Measurements from ENCODE around the gene BTBD2.
A peak's percentile ranks its signal among the peaks of the same experiment; 100 is the strongest.

The BTBD2 gene

GRCh38 chr19:2015608-2015950 is at the start of gene BTBD2:
Gene BTBD2, minus strand, starts transcription at chr19:2015714. Its CDS starts 11 bp downstream, at chr19:2015703.
- DNase-seq: peak; percentile 52

DNA sequence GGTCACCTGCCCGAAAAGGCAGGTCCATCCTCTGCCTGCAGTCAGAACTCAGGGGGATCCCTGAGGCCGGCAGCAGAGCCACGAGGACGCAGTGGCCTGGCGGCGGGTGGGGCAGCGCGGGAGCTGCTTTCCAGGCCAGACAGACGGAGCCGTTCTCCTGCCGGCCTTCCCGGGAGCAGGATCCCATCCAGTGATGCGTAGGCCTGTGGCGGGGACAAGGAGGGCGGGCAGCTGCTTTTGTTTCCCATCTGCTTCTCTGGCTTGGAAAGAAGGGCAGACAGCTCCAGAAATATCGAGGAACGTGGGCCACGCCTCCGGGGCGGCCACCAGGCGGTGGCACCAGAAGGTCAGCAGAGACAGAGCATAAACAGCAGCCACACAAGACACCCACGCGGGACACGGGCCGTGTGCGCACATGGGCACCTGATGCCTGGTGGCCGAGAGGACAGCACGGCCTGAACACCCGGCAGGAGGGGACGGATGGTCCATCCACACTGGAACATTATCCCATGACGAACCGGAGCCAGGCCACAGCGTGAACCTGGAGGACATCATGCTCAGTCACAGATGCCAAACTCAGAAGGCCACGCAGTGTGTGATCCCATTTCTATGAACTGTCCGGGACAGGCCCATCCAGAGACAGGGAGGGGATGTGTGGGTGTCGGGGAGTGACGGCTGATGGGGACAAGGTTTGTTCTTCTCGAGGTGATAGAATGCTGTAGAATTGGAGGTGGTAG is 49.4 kb upstream of the BTBD2 start:
- no peak for DNase-seq

GRCh38 chr19:2064395-2064787 is 48.9 kb upstream of the BTBD2 start:
- no peak for DNase-seq

- DNase-seq: no peak
Measured at GRCh38 chr19:2063824-2064223, 48.3 kb upstream of the BTBD2 start.

GRCh38 chr19:2062770-2063169 is 47.3 kb upstream of the BTBD2 start:
- no peak for DNase-seq

GRCh38 chr19:2062389-2062729 is 46.8 kb upstream of the BTBD2 start:
- DNase-seq: no peak

GRCh38 chr19:2061495-2062388 is 46.2 kb upstream of the BTBD2 start:
- DNase-seq: peak; percentile 99

GRCh38 chr19:2060884-2061494 is 45.5 kb upstream of the BTBD2 start:
- DNase-seq: peak; percentile 68

DNA sequence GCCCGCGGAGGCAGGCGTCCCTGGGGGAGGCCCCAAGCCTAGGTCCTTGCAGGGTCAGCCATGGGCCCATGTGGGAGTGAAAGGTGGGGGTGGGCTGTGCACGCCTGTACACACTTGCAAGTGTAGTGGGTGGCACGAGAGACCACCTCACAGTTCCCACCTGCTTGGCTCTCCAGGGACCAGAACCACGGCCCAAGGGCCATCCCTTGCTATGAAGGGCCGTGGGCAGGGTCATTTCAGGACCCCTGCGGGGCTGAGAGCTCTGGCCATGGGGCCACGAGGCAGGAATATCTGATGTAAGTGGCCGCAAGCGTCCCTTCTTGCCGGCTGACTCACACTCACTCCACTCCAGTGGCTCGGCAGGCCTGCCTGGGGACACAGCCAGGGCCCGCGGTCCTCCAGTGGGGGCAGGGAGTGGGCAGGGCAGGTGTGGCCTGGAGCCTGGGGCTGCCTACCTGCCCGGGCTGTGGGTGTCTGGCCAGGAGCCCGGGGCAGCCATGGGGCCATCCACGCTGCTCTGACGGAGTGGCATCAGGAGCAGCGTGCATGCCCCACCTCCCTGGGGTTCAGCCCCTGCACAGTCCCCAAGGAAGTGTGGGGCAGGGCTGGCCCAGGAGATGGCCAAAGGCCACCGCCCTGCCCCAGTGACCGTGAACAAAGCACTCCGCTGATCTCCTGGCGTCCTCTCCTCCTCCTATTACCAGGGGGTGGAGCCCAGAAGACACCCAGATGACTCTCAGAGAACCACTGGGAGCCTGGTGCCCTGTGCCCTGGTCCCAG is 44.1 kb upstream of the BTBD2 start:
- no peak for DNase-seq

DNA sequence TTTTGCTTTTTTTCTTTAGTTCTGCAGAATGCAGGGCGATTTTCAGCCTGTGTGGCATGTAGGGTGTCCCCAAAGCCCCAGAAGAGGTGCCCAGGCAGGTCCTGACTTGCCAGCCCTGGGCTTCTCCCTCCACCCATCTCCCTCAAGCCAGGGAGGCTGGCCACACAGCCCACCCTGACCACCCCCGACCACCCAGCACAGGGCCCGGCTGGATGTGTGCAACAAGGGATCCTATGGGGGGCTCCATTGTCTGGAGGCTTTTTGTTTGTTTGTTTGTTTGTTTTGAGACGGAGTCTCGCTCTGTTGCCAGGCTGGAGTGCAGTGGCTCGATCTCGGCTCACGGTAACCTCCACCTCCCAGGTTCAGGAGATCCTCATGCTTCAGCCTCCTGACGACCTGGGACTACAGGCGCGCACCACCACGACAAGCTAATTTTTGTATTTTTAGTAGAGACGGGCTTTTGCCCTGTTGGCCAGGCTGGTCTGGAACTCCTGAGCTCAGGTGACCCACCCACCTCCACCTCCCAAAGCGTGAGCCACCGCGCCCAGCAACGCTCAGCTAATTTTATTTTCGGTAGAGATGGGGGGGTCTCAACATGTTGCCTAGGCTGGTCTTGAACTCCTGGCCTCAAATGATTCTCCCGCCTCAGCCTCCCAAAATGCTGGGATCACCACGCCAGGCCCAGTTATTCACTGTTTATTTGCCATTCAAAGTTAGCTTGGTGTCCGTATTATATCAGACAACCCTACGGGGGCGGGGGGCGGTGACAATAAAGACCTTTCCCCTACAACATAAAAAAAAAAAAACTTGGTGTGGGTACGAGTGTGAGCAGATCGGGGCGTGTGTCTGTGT is 43.3 kb upstream of the BTBD2 start:
- DNase-seq: no peak

- DNase-seq: no peak
Measured at GRCh38 chr19:2057484-2058469, 42.3 kb upstream of the BTBD2 start.

DNA sequence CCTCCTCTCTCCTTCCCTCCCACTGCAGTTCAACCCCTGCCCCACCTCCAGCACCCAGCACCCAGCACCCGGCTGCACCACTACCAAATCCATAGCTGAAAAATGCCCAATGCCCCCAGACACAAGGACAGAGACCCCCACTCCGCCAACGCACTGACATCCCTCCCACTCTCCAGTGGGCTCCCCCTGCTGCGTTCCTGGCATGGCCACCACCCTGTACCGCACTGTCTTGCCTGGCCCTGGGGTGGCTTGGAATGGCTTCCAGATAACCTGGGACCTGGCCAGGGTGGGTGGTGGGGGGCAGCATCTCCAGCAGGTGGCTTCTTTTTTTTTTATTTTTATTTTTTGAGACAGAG is 41.3 kb upstream of the BTBD2 start:
- DNase-seq: no peak

DNA sequence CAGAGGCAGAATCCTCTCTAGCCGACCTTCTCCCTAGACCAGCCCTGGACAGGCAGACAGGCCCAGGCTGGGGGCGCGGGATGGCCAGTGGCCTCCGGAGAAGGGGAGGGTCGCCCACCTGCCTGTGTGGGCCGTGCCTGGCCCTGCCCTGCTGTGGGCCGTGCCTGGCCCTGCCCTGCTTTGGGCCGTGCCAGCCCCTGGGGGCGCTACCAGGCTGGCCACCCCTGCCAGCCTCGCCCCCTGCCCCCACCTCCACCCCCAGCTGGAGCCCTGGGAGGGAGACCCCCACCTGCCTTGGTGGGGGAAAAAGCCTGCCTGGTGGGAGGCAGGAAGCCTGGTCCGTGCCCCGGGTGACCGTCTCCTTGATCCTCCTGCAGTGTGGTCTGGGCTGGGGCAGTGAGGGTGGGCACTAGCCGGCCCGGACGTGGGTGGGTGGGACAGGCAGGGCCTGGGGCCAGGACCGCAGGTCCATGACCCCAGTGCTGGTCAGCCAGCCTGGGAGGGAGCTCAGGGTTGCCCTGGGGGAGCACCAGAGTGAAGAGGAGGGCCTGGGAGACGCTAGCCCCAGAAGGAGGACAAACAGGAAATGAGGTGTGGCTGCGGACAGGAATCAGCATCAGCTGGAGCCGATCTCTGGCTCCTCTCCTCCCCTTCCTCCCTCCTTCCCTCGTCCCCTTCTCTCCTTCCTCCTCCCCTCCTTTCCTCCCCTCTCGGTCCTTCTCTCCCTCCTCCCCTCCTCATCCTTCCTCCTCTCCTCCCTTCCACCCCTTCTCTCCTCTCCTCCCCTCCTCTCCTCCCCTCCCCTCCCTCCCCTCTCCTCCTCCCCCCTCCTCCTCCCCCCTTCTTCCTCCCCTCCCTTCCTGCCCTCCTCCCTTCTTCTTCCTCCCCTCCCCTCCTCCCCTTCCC is 40.7 kb upstream of the BTBD2 start:
- no peak for DNase-seq

- DNase-seq: no peak
Measured at GRCh38 chr19:2054763-2055162, 39.2 kb upstream of the BTBD2 start.

- DNase-seq: no peak
Measured at GRCh38 chr19:2053601-2054389, 38.3 kb upstream of the BTBD2 start.

- DNase-seq: no peak
Measured at GRCh38 chr19:2051773-2052704, 36.5 kb upstream of the BTBD2 start.

- peak; percentile 92 for DNase-seq
Measured at GRCh38 chr19:2050991-2051772, 35.7 kb upstream of the BTBD2 start, which contains the start of gene MKNK2. Gene MKNK2, minus strand, starts transcription at chr19:2051244. Its CDS starts 393 bp downstream, at chr19:2050851.
